ENCODE results near the gene PPP1R15B. TPM values are rescaled to one million over a fixed set of nuclear protein-coding genes. Genes with fewer than 3 reads are reported as not detected.
A peak's percentile ranks its signal among the peaks of the same experiment; 100 is the strongest.

The PPP1R15B gene
- total and polyA plus RNA-seq, 4 experiments from 2014 or later, result 17.9 to 81.1 (median 49.2) TPM

DNA sequence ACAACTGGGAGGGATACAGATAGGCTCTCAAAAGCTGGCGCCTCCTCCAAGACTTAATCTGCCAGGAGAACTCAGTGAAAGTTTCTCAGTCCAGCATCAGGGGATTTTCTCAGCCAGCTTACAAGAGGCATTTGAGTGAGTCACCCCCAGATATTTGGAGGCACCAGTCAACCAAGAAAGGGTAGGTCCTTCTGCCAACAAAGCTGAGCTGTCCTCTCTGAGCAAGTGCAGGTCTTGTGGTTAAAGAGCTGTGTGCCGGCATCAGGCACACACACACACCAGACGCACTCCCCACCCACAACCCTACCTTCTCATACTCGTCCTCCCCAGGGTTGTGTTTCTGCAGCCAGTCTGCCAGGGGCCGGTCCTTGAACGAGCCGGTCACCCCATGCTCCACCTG lies 27.0 kb upstream of the PPP1R15B start:
- Histone ChIP-seq H3K4me1 (ENCODE audit: insufficient read depth, low read length) (no peaks in the 10 kb centered on the region), H3K36me3 (ENCODE audit: insufficient read depth, low read length) (peaks cover 54% of the 10 kb centered on the region), H3K9me3 (ENCODE audit: control insufficient read depth in 1 of 2, low read length in 2 of 2) (no peaks in the 10 kb centered on the region), H3K4me3 (ENCODE audit: low read length in 2 of 2) (no peak overlapping the region), H3K27me3 (ENCODE audit: insufficient read depth, low read length) (no peaks in the 10 kb centered on the region), H3K27ac (ENCODE audit: low read depth, low read length) (no peak overlapping the region)
- POLR2A ChIA-PET (ENCODE audit: partially characterized antibody), result interaction anchor here (1.4 kb wide), 1 partner anchor 55 kb away, joined by 3 read pairs; no protein-coding TSS in a partner anchor
- Mint-ChIP-seq H3K36me3 (peaks cover 66 to 89% of the 10 kb centered on the region in 2 donors), H3K4me3 (no peak overlapping the region), H3K27ac (peak overlapping the region in 2 of 7 donors; percentile 42 to 66), H3K9me3 (no peaks in the 10 kb centered on the region), H3K4me1 (peaks cover 0 to 4% (median under 1%) of the 10 kb centered on the region in 4 donors), H3K27me3 (no peaks in the 10 kb centered on the region)
- no peak for DNase-seq
- CTCF ChIA-PET (ENCODE audit: partially characterized antibody), result interaction anchor here (3.7 to 31.3 kb wide), 3 partner anchors 7 to 63 kb away, joined by 23 to 1077 read pairs (median 209); partner anchors contain the start of gene PIK3C2B
- intact Hi-C loops (cut with micrococcal nuclease), result no loop called here

DNA sequence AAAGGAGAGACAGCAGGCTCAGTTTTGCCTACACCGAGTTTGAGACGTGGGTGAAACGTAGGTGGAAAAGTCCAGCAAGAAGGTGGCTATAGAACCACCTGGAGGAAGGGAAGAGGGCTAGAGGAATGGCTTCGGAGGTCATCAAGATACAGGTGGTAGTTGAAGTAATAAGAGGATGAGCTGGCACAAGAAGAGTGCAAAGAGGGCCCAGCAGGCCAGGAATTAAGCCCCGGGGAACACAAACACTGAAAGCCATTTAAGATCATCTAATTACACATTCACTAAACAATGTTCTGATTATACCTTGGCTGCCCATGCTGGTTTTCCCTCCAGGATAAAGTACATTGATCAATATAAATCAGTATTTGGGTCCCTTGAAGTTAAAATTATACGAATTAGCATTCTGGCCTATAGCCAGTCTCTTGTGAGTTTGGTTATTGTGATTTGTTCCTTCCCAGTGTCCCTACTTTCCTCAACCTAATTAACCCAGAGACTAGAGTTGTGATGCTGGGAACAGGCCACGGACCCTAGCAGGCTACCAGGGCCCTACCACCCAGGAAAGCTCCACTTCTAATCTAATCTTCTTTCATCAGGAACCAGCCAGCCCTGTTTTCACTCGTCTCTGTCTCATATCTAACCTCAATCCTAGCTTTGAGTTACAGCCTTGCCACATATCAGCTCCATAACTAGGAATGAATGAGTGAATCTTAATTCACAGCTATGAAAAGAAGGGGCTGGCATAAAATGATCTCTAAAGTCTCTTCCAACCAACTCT lies 26.4 kb upstream of the PPP1R15B start:
- Mint-ChIP-seq H3K4me3 (no peak overlapping the region), H3K27me3 (no peaks in the 10 kb centered on the region), H3K9me3 (no peaks in the 10 kb centered on the region), H3K36me3 (peaks cover 72 to 89% of the 10 kb centered on the region in 2 donors), H3K4me1 (peaks cover 0 to 4% (median under 1%) of the 10 kb centered on the region in 4 donors), H3K27ac (peak overlapping the region in 4 of 7 donors; percentile 24 to 89 (median 54))
- DNase-seq, result no peak
- Histone ChIP-seq H3K9me3 (ENCODE audit: control insufficient read depth in 1 of 2, low read length in 2 of 2) (no peaks in the 10 kb centered on the region), H3K36me3 (ENCODE audit: insufficient read depth, low read length) (peaks cover 55% of the 10 kb centered on the region), H3K4me1 (ENCODE audit: insufficient read depth, low read length) (no peaks in the 10 kb centered on the region), H3K27me3 (ENCODE audit: insufficient read depth, low read length) (no peaks in the 10 kb centered on the region), H3K4me3 (ENCODE audit: low read length in 2 of 2) (no peak overlapping the region), H3K27ac (ENCODE audit: low read depth, low read length) (no peak overlapping the region)
- CTCF ChIA-PET (ENCODE audit: partially characterized antibody), result interaction anchor here (14.6 to 31.3 kb wide), 2 partner anchors 13 to 63 kb away, joined by 209 to 1077 read pairs; partner anchors contain the start of gene PIK3C2B
- POLR2A ChIA-PET (ENCODE audit: partially characterized antibody), result interaction anchor here (0.7 to 1.4 kb wide), 3 partner anchors 13 to 78 kb away, joined by 3 to 4 read pairs (median 3); partner anchors contain the start of gene MDM4
- intact Hi-C loops (cut with micrococcal nuclease), result no loop called here

DNA sequence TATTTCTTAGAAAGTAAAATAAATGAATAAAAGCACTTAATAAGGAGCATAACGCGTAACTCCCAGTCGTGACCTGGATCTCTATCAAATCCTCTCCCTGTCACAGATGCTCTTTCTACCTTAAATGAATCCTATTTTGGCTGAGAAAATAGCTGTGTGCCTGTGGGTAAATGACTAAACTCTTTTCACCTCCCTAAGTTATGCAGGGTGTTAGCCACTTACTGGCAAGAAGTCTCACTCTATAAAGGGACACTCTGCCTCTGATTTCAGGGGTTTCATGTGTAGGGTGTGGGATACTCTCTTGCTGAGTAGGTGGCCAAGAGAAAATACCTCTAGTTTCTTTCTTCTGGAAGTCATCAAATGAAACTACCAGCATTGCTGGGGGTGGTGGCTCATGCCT lies 24.3 kb upstream of the PPP1R15B start:
- H3K4me1 Mint-ChIP-seq, result peaks cover 0 to 9% (median 6%) of the 10 kb centered on the region in 4 donors
- H3K27me3 ChIP-seq (ENCODE audit: insufficient read depth, low read length), result no peaks in the 10 kb centered on the region
- CTCF ChIA-PET (ENCODE audit: partially characterized antibody), result interaction anchor here (0.6 to 31.3 kb wide), 3 partner anchors 15 to 116 kb away, joined by 3 to 1077 read pairs (median 209); partner anchors contain the start of gene PIK3C2B
- H3K4me3 ChIP-seq (ENCODE audit: low read length in 2 of 2), result no peak overlapping the region
- no peak overlapping the region for H3K27ac ChIP-seq (ENCODE audit: low read depth, low read length)
- H3K27me3 Mint-ChIP-seq, result no peaks in the 10 kb centered on the region
- H3K4me3 Mint-ChIP-seq, result no peak overlapping the region
- peaks cover 76 to 90% of the 10 kb centered on the region in 2 donors for H3K36me3 Mint-ChIP-seq
- intact Hi-C loops (cut with micrococcal nuclease), result no loop called here
- POLR2A ChIA-PET (ENCODE audit: partially characterized antibody), result interaction anchor here (0.9 kb wide), 1 partner anchor 58 kb away, joined by 3 read pairs; no protein-coding TSS in a partner anchor
- peaks cover 59% of the 10 kb centered on the region for H3K36me3 ChIP-seq (ENCODE audit: insufficient read depth, low read length)
- H3K4me1 ChIP-seq (ENCODE audit: insufficient read depth, low read length), result no peaks in the 10 kb centered on the region
- no peak for DNase-seq
- no peaks in the 10 kb centered on the region for H3K9me3 ChIP-seq (ENCODE audit: control insufficient read depth in 1 of 2, low read length in 2 of 2)
- H3K27ac Mint-ChIP-seq, result no peak overlapping the region
- no peaks in the 10 kb centered on the region for H3K9me3 Mint-ChIP-seq

DNA sequence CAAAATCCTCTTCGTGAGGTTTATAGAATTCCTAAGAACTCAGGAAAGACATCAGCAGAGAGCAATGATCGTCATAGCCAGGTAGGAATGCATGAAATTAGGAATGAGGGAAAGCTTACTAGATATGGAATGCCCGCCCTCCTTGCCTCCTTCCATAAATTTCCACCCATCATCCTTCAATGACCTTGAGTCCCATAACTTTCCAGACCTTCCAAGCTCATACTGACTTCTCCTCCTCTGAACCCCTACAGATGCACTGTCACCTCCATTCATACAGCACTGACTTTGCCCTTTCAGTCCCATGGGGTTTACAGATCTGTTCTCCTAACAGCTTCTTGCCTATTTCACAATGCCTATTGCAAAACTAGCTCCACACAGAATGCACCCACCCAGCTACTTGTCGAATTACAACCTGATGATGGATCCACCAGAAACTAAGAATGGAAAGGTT lies 23.8 kb upstream of the PPP1R15B start:
- Mint-ChIP-seq H3K9me3 (no peaks in the 10 kb centered on the region), H3K4me1 (peaks cover 0 to 9% (median 6%) of the 10 kb centered on the region in 4 donors), H3K36me3 (peaks cover 75 to 90% of the 10 kb centered on the region in 2 donors), H3K27me3 (no peaks in the 10 kb centered on the region), H3K4me3 (no peak overlapping the region), H3K27ac (peak overlapping the region in 5 of 7 donors; percentile 44 to 89 (median 72))
- intact Hi-C loops (cut with micrococcal nuclease), result no loop called here
- H3K27ac ChIP-seq (ENCODE audit: low read depth, low read length), result no peak overlapping the region
- POLR2A ChIA-PET (ENCODE audit: partially characterized antibody), result interaction anchor here (0.9 kb wide), 1 partner anchor 59 kb away, joined by 3 read pairs; no protein-coding TSS in a partner anchor
- H3K27me3 ChIP-seq (ENCODE audit: insufficient read depth, low read length), result no peaks in the 10 kb centered on the region
- CTCF ChIA-PET (ENCODE audit: partially characterized antibody), result interaction anchor here (14.6 to 31.3 kb wide), 2 partner anchors 15 to 66 kb away, joined by 209 to 1077 read pairs; partner anchors contain the start of gene PIK3C2B
- peaks cover 59% of the 10 kb centered on the region for H3K36me3 ChIP-seq (ENCODE audit: insufficient read depth, low read length)
- DNase-seq, result no peak
- H3K4me1 ChIP-seq (ENCODE audit: insufficient read depth, low read length), result no peaks in the 10 kb centered on the region
- H3K4me3 ChIP-seq (ENCODE audit: low read length in 2 of 2), result no peak overlapping the region
- no peaks in the 10 kb centered on the region for H3K9me3 ChIP-seq (ENCODE audit: control insufficient read depth in 1 of 2, low read length in 2 of 2)

DNA sequence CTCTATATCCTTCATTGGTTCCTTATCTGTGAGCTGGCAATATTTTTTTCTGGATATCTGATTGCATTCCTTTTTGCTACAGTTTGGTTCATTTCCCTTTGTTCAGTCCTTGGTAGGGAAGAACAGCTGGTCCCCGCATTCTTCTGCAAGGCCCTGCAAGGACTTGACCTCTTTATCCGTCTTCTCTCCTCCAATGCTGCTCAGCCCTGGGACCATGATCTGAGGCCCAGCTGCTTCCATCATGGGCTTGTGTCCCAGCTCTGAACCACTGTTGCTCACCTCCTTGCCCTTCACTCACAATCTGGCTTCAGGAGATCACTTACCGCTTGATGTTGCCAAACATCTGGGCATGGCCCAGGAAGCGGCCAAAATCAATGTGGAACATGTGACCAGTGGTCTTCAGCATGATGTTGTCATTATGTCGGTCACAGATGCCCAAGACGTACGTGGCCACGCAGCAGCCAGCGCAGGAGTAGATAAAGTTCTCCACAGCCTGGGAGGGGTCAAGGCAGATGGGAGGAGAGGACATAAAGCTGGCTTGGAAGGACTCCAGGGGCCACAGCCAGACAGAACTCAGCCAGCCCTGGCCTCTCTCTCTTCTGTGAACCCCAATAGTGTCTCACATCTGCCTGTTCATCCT lies 22.6 kb upstream of the PPP1R15B start:
- Mint-ChIP-seq H3K4me1 (peaks cover 0 to 9% (median 6%) of the 10 kb centered on the region in 4 donors), H3K36me3 (peaks cover 73 to 86% of the 10 kb centered on the region in 2 donors), H3K27ac (peak overlapping the region in 4 of 7 donors; percentile 1 to 54 (median 14)), H3K27me3 (no peaks in the 10 kb centered on the region), H3K4me3 (no peak overlapping the region), H3K9me3 (no peaks in the 10 kb centered on the region)
- no peaks in the 10 kb centered on the region for H3K4me1 ChIP-seq (ENCODE audit: insufficient read depth, low read length)
- no peak overlapping the region for H3K27ac ChIP-seq (ENCODE audit: low read depth, low read length)
- H3K9me3 ChIP-seq (ENCODE audit: control insufficient read depth in 1 of 2, low read length in 2 of 2), result no peaks in the 10 kb centered on the region
- no peak overlapping the region for H3K4me3 ChIP-seq (ENCODE audit: low read length in 2 of 2)
- intact Hi-C loops (cut with micrococcal nuclease), result no loop called here
- H3K27me3 ChIP-seq (ENCODE audit: insufficient read depth, low read length), result no peaks in the 10 kb centered on the region
- ChIA-PET POLR2A (ENCODE audit: partially characterized antibody) (no interaction called here), CTCF (ENCODE audit: partially characterized antibody) (interaction anchor here (14.6 to 31.3 kb wide), 2 partner anchors 16 to 67 kb away, joined by 209 to 1077 read pairs; partner anchors contain the start of gene PIK3C2B)
- H3K36me3 ChIP-seq (ENCODE audit: insufficient read depth, low read length), result peaks cover 54% of the 10 kb centered on the region
- no peak for DNase-seq

DNA sequence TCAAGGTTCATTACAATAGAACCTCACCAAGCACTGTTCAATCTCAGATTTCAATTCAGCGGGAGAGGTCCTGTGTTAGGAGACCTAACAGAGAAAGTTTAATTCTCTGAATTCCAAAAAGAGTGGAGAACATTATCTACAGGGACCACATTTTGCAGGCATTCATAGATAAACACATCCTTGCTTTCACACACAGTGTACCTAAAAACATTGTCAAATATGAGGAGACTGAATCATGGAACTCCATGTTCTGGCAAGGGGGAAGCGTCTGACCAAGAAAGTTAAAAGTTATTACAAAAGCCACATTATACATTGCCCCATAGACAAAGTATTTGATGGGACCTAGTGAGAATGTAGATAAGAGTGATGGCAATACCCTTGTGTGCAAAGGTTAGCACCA lies 21.1 kb upstream of the PPP1R15B start:
- CTCF ChIA-PET (ENCODE audit: partially characterized antibody), result interaction anchor here (0.9 to 31.3 kb wide), 11 partner anchors 8 to 375 kb away, joined by 3 to 1077 read pairs (median 8); partner anchors contain the start of genes MDM4 and PIK3C2B
- H3K27ac Mint-ChIP-seq, result peak overlapping the region in 4 of 7 donors; percentile 20 to 70 (median 30)
- peaks cover 47% of the 10 kb centered on the region for H3K36me3 ChIP-seq (ENCODE audit: insufficient read depth, low read length)
- H3K4me1 ChIP-seq (ENCODE audit: insufficient read depth, low read length), result no peaks in the 10 kb centered on the region
- H3K27me3 ChIP-seq (ENCODE audit: insufficient read depth, low read length), result no peaks in the 10 kb centered on the region
- H3K27me3 Mint-ChIP-seq, result no peaks in the 10 kb centered on the region
- H3K9me3 ChIP-seq (ENCODE audit: control insufficient read depth in 1 of 2, low read length in 2 of 2), result no peaks in the 10 kb centered on the region
- H3K27ac ChIP-seq (ENCODE audit: low read depth, low read length), result no peak overlapping the region
- H3K4me1 Mint-ChIP-seq, result peaks cover 0 to 9% (median 6%) of the 10 kb centered on the region in 4 donors
- POLR2A ChIA-PET (ENCODE audit: partially characterized antibody), result interaction anchor here (1.3 kb wide), 1 partner anchor 61 kb away, joined by 5 read pairs; the partner anchor contains the start of gene PIK3C2B
- no peaks in the 10 kb centered on the region for H3K9me3 Mint-ChIP-seq
- intact Hi-C loops (cut with micrococcal nuclease), result no loop called here
- no peak for DNase-seq
- peaks cover 69 to 83% of the 10 kb centered on the region in 2 donors for H3K36me3 Mint-ChIP-seq
- no peak overlapping the region for H3K4me3 ChIP-seq (ENCODE audit: low read length in 2 of 2)
- H3K4me3 Mint-ChIP-seq, result no peak overlapping the region

Measured in CD4-positive, alpha-beta memory T cell (primary cell).